HFFc6 (cell line): ENCODE data around the gene CGB3. TPM values are rescaled to one million over a fixed set of nuclear protein-coding genes. Genes with fewer than 3 reads are reported as not detected.
"Not testable (repeated sequence)": the region's sequence is repeated elsewhere in the genome, so short reads cannot be mapped to it uniquely, and the experiment has no call there.

Experiments used
- DNase-seq: peaks from one replicate; pipeline ENCODE4 v3.0.0-alpha.2; 2018
- H3K27ac Mint-ChIP-seq: 2 replicates; pipeline ENCODE4 v1.8.0; 2020; ENCODE audit warnings: mild to moderate bottlenecking, mixed read lengths
- H3K27me3 Mint-ChIP-seq: 2 replicates; pipeline ENCODE4 v1.8.0; 2021; ENCODE audit warnings: mild to moderate bottlenecking, moderate library complexity, mixed read lengths; ENCODE audit not compliant: insufficient read depth
- H3K36me3 Mint-ChIP-seq: 2 replicates; pipeline ENCODE4 v1.8.0; 2021; ENCODE audit warnings: low read depth, mixed read lengths
- H3K4me1 Mint-ChIP-seq: 2 replicates; pipeline ENCODE4 v1.8.0; 2020; ENCODE audit warnings: low read depth, mixed read lengths
- H3K4me3 Mint-ChIP-seq: 2 replicates; pipeline ENCODE4 v1.8.0; 2020; ENCODE audit warnings: mild to moderate bottlenecking, moderate library complexity, mixed read lengths
- H3K9me3 Mint-ChIP-seq: 2 replicates; pipeline ENCODE4 v1.8.0; 2020; ENCODE audit warnings: mild to moderate bottlenecking, mixed read lengths
- CTCF ChIP-seq: fragments of 200-600 bp; sonication (generic); IDR thresholded peaks from 2 replicates; pipeline ENCODE4 v1.5.0; 2021; ENCODE audit warnings: antibody characterized with exemption, mild to moderate bottlenecking
- total RNA-seq, 6 experiments: library from RNA; stranded (reverse); fragmentation: NEBNext Ultra II Directional; extraction: Animal tissue kit (Norgen Biotek cat#: 25700); gene quantifications; 2 replicates in 1 of 6; 3 replicates in 5 of 6; pipeline ENCODE4 v1.2.3, GENCODE V29; 2021

The CGB3 gene
- total RNA-seq, 6 experiments from 2014 or later: not detected

- peaks cover 28% of the 10 kb centered on the region for H3K4me1 Mint-ChIP-seq
- no peak for TF ChIP-seq CTCF
- DNase-seq: no peak
- H3K36me3 Mint-ChIP-seq: peaks cover 10% of the 10 kb centered on the region
- H3K27me3 Mint-ChIP-seq: peaks cover 6% of the 10 kb centered on the region
- H3K9me3 Mint-ChIP-seq: no peaks in the 10 kb centered on the region
- H3K27ac Mint-ChIP-seq: no peak overlapping the region; the same call in 1 of the 2 replicates
- H3K4me3 Mint-ChIP-seq: peak overlapping the region; percentile 90; the same call in 1 of the 2 replicates
These were observed 34.4 kb upstream of the CGB3 start for GRCh38 chr19:49058562-49058961.

- Mint-ChIP-seq H3K27me3 (peaks cover 4% of the 10 kb centered on the region), H3K36me3 (peaks cover 10% of the 10 kb centered on the region), H3K9me3 (no peaks in the 10 kb centered on the region), H3K4me3 (peak within 1 kb of the TSS; percentile 90), H3K27ac (peak within 1 kb of the TSS; percentile 81), H3K4me1 (peaks cover 28% of the 10 kb centered on the region)
- no peak; the same call in 1 of the 2 replicates for TF ChIP-seq CTCF
- peak; percentile 39 for DNase-seq
These were observed 33.6 kb upstream of the CGB3 start, which contains the start of gene CGB7 for GRCh38 chr19:49057636-49058234. CGB7 (minus strand) TSS chr19:49057749; CDS start chr19:49055375, 2,374 bp downstream.

- H3K4me3 Mint-ChIP-seq: peak overlapping the region; percentile 90
- not testable (repeated sequence) for H3K9me3 Mint-ChIP-seq, H3K27me3 Mint-ChIP-seq, DNase-seq
- H3K27ac Mint-ChIP-seq: peak overlapping the region; percentile 81
- peaks cover 28% of the 10 kb centered on the region for H3K4me1 Mint-ChIP-seq
- peaks cover 10% of the 10 kb centered on the region for H3K36me3 Mint-ChIP-seq
- peak; percentile 16; the same call in 1 of the 2 replicates for TF ChIP-seq CTCF
These were observed 32.9 kb upstream of the CGB3 start for GRCh38 chr19:49056902-49057596.

GRCh38 chr19:49056101-49056901, 32.2 kb upstream of the CGB3 start:
- no peak for DNase-seq
- H3K4me3 Mint-ChIP-seq: peak overlapping the region; percentile 90
- H3K4me1 Mint-ChIP-seq: peaks cover 28% of the 10 kb centered on the region
- peaks cover 3% of the 10 kb centered on the region for H3K27me3 Mint-ChIP-seq
- H3K9me3 Mint-ChIP-seq: no peaks in the 10 kb centered on the region
- TF ChIP-seq CTCF: peak; percentile 67
- peak overlapping the region; percentile 81 for H3K27ac Mint-ChIP-seq
- peaks cover 10% of the 10 kb centered on the region for H3K36me3 Mint-ChIP-seq

- H3K36me3 Mint-ChIP-seq, H3K27me3 Mint-ChIP-seq, H3K9me3 Mint-ChIP-seq: not testable (repeated sequence)
- DNase-seq: peak; percentile 74
- Mint-ChIP-seq H3K27ac (peak overlapping the region; percentile 98), H3K4me1 (peaks cover 19% of the 10 kb centered on the region), H3K4me3 (peak overlapping the region; percentile 79)
These were observed 26.4 kb upstream of the CGB3 start for GRCh38 chr19:49050376-49051033.

- H3K9me3 Mint-ChIP-seq, H3K36me3 Mint-ChIP-seq, H3K27me3 Mint-ChIP-seq, DNase-seq: not testable (repeated sequence)
- peaks cover 19% of the 10 kb centered on the region for H3K4me1 Mint-ChIP-seq
- H3K27ac Mint-ChIP-seq: peak overlapping the region; percentile 98; the same call in 1 of the 2 replicates
- H3K4me3 Mint-ChIP-seq: peak overlapping the region; percentile 79; the same call in 1 of the 2 replicates
These were observed 25.7 kb upstream of the CGB3 start for GRCh38 chr19:49049834-49050233.

- H3K4me3 Mint-ChIP-seq, H3K36me3 Mint-ChIP-seq, H3K9me3 Mint-ChIP-seq, H3K27me3 Mint-ChIP-seq, DNase-seq: not testable (repeated sequence)
- H3K4me1 Mint-ChIP-seq: peaks cover 19% of the 10 kb centered on the region
- peak within 1 kb of the TSS; percentile 98; the same call in 1 of the 2 replicates for H3K27ac Mint-ChIP-seq
These were observed 24.9 kb upstream of the CGB3 start, which contains the start of gene CGB8 for GRCh38 chr19:49049011-49049410. CGB8 (minus strand) TSS chr19:49049111; CDS start chr19:49048739, 372 bp downstream.

GRCh38 chr19:49043548-49043947, 19.4 kb upstream of the CGB3 start, which contains the start of gene CGB5:
CGB5 (plus strand) TSS chr19:49043848; CDS start chr19:49044210, 362 bp downstream.
- not testable (repeated sequence) for H3K27ac Mint-ChIP-seq, H3K36me3 Mint-ChIP-seq, DNase-seq, H3K4me3 Mint-ChIP-seq, H3K27me3 Mint-ChIP-seq, H3K9me3 Mint-ChIP-seq
- H3K4me1 Mint-ChIP-seq: peaks cover 23% of the 10 kb centered on the region
